A549 (cell line): ENCODE data around the gene LYPD6B.

Experiments used
- CHD2 ChIP-seq: fragments of 150-350 bp; IDR thresholded peaks from 2 replicates; pipeline ENCODE4 v1.6.1; 2014; ENCODE audit warnings: low read length; ENCODE audit not compliant: partially characterized antibody
- CTCF ChIP-seq: fragments of >200 bp; sonication (Bioruptor Twin); formaldehyde crosslinking; IDR thresholded peaks from 3 replicates; pipeline ENCODE4 v1.5.1; 2016
- EP300 ChIP-seq, 2 experiments: fragments of >200 bp; sonication (Bioruptor Twin); formaldehyde crosslinking; IDR thresholded peaks; 2 replicates in 1 of 2; 3 replicates in 1 of 2; pipeline ENCODE4 v1.6.1; 2016 to 2017
- HOXA7 ChIP-seq: fragments of 250-450 bp; sonication (Bioruptor Pico); IDR thresholded peaks from 2 replicates; pipeline ENCODE4 v1.5.0; 2020; ENCODE audit warnings: mild to moderate bottlenecking, moderate library complexity
- HOXB5 ChIP-seq: fragments of 250-450 bp; sonication (Bioruptor Pico); IDR thresholded peaks from 2 replicates; pipeline ENCODE4 v1.5.0; 2020; ENCODE audit warnings: mild to moderate bottlenecking, moderate library complexity
- JUN ChIP-seq, 2 experiments: fragments of >200 bp; sonication (Bioruptor Twin); formaldehyde crosslinking; IDR thresholded peaks; 2 replicates in 1 of 2; 3 replicates in 1 of 2; pipeline ENCODE4 v1.6.1; 2016 to 2017
- POLR2A ChIP-seq: IDR thresholded peaks from 2 replicates; pipeline ENCODE4 v1.6.1; 2012; ENCODE audit warnings: mild to moderate bottlenecking, low read length
- RNF2 ChIP-seq: fragments of 200-600 bp; sonication (generic); IDR thresholded peaks from 2 replicates; pipeline ENCODE4 v1.6.1; 2016; ENCODE audit warnings: low read depth, mild to moderate bottlenecking, antibody characterized with exemption, moderate library complexity, borderline replicate concordance
- TFCP2L1 ChIP-seq: fragments of 250-450 bp; sonication (Bioruptor Pico); IDR thresholded peaks from 2 replicates; pipeline ENCODE4 v1.5.0; 2021; ENCODE audit warnings: mild to moderate bottlenecking

- no peak for TF ChIP-seq CTCF
- no peak for TF ChIP-seq TFCP2L1 (CRISPR knock-in tag)
- TF ChIP-seq RNF2: no peak
- no peak for TF ChIP-seq EP300 (IDR thresholded peaks at IDR 0.05)
- no peak for TF ChIP-seq POLR2A
- TF ChIP-seq HOXA7: no peak
- no peak for TF ChIP-seq HOXB5 (CRISPR knock-in tag)
- no peak for TF ChIP-seq JUN (IDR thresholded peaks at IDR 0.05)
- TF ChIP-seq CHD2: no peak
These were observed 131.2 kb downstream of the LYPD6B start for GRCh38 chr2:149169656-149170055.
